ENCODE data around the gene ACLY. TPM values are rescaled to one million over a fixed set of nuclear protein-coding genes. Genes with fewer than 3 reads are reported as not detected.
A peak's percentile ranks its signal among the peaks of the same experiment; 100 is the strongest.

The ACLY gene
- total and polyA plus RNA-seq, 2 of the 13 experiments (the other 11 are each of a cell fraction or from before 2014, with no cell fraction given): 111 to 218 TPM

GRCh38 chr17:41917679-41918313 is 955 bp downstream of the ACLY start (continued):
- TF ChIP-seq ZNF12 (CRISPR knock-in tag; IDR thresholded peaks at IDR 0.05): peak; percentile 35; the same call in 1 of the 2 replicates
- no peak for TF ChIP-seq ZSCAN12 (CRISPR knock-in tag; IDR thresholded peaks at IDR 0.05)
- TF ChIP-seq ZSCAN31 (CRISPR knock-in tag; IDR thresholded peaks at IDR 0.05; ENCODE audit: low read depth): no peak
- TF ChIP-seq FOSL2 (CRISPR knock-in tag; IDR thresholded peaks at IDR 0.05): no peak
- peak; percentile 68; the same call in 1 of the 2 replicates for TF ChIP-seq WIZ (CRISPR knock-in tag; IDR thresholded peaks at IDR 0.05)
- TF ChIP-seq SIX4 (CRISPR knock-in tag; IDR thresholded peaks at IDR 0.05): no peak
- no peak for TF ChIP-seq ZNF83 (CRISPR knock-in tag; IDR thresholded peaks at IDR 0.05; ENCODE audit: borderline replicate concordance)
- no peak for TF ChIP-seq FLYWCH1 (CRISPR knock-in tag; IDR thresholded peaks at IDR 0.05)
- TF ChIP-seq HNF1B (CRISPR knock-in tag; IDR thresholded peaks at IDR 0.05): no peak
- no peak for TF ChIP-seq ZBTB38 (CRISPR knock-in tag; IDR thresholded peaks at IDR 0.05)
- TF ChIP-seq BORCS8-MEF2B (CRISPR knock-in tag; IDR thresholded peaks at IDR 0.05): no peak
- peak; percentile 30; the same call in 1 of the 2 replicates for TF ChIP-seq SPEN (CRISPR knock-in tag; IDR thresholded peaks at IDR 0.05; ENCODE audit: low read depth)
- no peak for TF ChIP-seq SOX6 (IDR thresholded peaks at IDR 0.05)
- no peak for TF ChIP-seq SOX6 (CRISPR knock-in tag; IDR thresholded peaks at IDR 0.05)
- TF ChIP-seq ZNF503 (CRISPR knock-in tag; IDR thresholded peaks at IDR 0.05): 0 out of 2 replicates have a peak, but pooled peaks have one; percentile 15
- TF ChIP-seq ZSCAN25 (CRISPR knock-in tag; IDR thresholded peaks at IDR 0.05): 0 out of 2 replicates have a peak, but pooled peaks have one; percentile 1
- TF ChIP-seq PRDM15 (CRISPR knock-in tag; IDR thresholded peaks at IDR 0.05): no peak
- 0 out of 2 replicates have a peak, but pooled peaks have one; percentile 11 for TF ChIP-seq NKX3-1 (CRISPR knock-in tag; IDR thresholded peaks at IDR 0.05)
- no peak for TF ChIP-seq ARNTL (CRISPR knock-in tag; IDR thresholded peaks at IDR 0.05)
- no peak for TF ChIP-seq CEBPG (CRISPR knock-in tag; IDR thresholded peaks at IDR 0.05)
- TF ChIP-seq FIP1L1 (IDR thresholded peaks at IDR 0.05; ENCODE audit: borderline replicate concordance, insufficient read depth, low read depth, low read length): no peak
- TF ChIP-seq E2F1 (CRISPR knock-in tag; IDR thresholded peaks at IDR 0.05): no peak
- no peak for TF ChIP-seq EEA1 (CRISPR knock-in tag; IDR thresholded peaks at IDR 0.05; ENCODE audit: borderline replicate concordance)

Data from HepG2 (cell line).